ENCODE measurements around the gene PDE4B. TPM values are rescaled to one million over a fixed set of nuclear protein-coding genes. Genes with fewer than 3 reads are reported as not detected.

Gene PDE4B
- total RNA-seq, 1 donor from 2014 or later: 7.6 TPM

- no peaks in the 10 kb centered on the region for H3K79me2 ChIP-seq (ENCODE audit: insufficient read depth, low read length)
- no peak overlapping the region for H3K4me3 Mint-ChIP-seq (ENCODE audit: unreplicated experiment)
- no peaks in the 10 kb centered on the region for H4K20me1 ChIP-seq (ENCODE audit: insufficient read depth, low read length)
- no peak overlapping the region for H2AFZ ChIP-seq (ENCODE audit: low read depth, low read length)
- peaks cover 27% of the 10 kb centered on the region for H3K9me3 Mint-ChIP-seq (ENCODE audit: unreplicated experiment)
- DNase-seq (ENCODE audit: low read depth) (no peak), FAIRE-seq (no peak)
- no peaks in the 10 kb centered on the region for H3K27me3 Mint-ChIP-seq (ENCODE audit: low read depth, unreplicated experiment)
- H3K4me3 ChIP-seq (ENCODE audit: insufficient read depth, low read depth, low read length): no peak overlapping the region
- peak overlapping the region; percentile 12 for H3K27ac Mint-ChIP-seq (ENCODE audit: unreplicated experiment)
- H3K4me2 ChIP-seq (ENCODE audit: low read length): no peak overlapping the region
- H3K9ac ChIP-seq (ENCODE audit: low read length): no peak overlapping the region
- TF ChIP-seq CTCF (IDR thresholded peaks at IDR 0.05; ENCODE audit: insufficient read depth, low read depth, low read length) (no peak), EZH2 (IDR thresholded peaks at IDR 0.05; ENCODE audit: insufficient read depth, low read length) (no peak)
- H3K4me1 Mint-ChIP-seq (ENCODE audit: low read depth, unreplicated experiment): peaks cover 27% of the 10 kb centered on the region
- no peaks in the 10 kb centered on the region for H3K36me3 ChIP-seq (ENCODE audit: insufficient read depth, low read length)
- H3K4me1 ChIP-seq (ENCODE audit: insufficient read depth, low read length): no peaks in the 10 kb centered on the region
- no peaks in the 10 kb centered on the region for H3K36me3 Mint-ChIP-seq (ENCODE audit: low read depth, unreplicated experiment)
- H3K27me3 ChIP-seq (ENCODE audit: insufficient read depth, low read length): no peaks in the 10 kb centered on the region
- H3K9me3 ChIP-seq (ENCODE audit: insufficient read depth, low read depth, low read length): no peaks in the 10 kb centered on the region
- H3K27ac ChIP-seq (ENCODE audit: low read depth, low read length): no peak overlapping the region
These were observed 620.6 kb downstream of the PDE4B start for GRCh38 chr1:66413136-66413837.

- H4K20me1 ChIP-seq (ENCODE audit: insufficient read depth, low read length): no peaks in the 10 kb centered on the region
- H2AFZ ChIP-seq (ENCODE audit: low read depth, low read length): no peak overlapping the region
- H3K27me3 Mint-ChIP-seq (ENCODE audit: low read depth, unreplicated experiment): no peaks in the 10 kb centered on the region
- peaks cover 28% of the 10 kb centered on the region for H3K9me3 Mint-ChIP-seq (ENCODE audit: unreplicated experiment)
- no peak overlapping the region for H3K4me2 ChIP-seq (ENCODE audit: low read length)
- no peak overlapping the region for H3K4me3 ChIP-seq (ENCODE audit: insufficient read depth, low read depth, low read length)
- H3K4me1 ChIP-seq (ENCODE audit: insufficient read depth, low read length): no peaks in the 10 kb centered on the region
- no peak overlapping the region for H3K27ac Mint-ChIP-seq (ENCODE audit: unreplicated experiment)
- no peaks in the 10 kb centered on the region for H3K79me2 ChIP-seq (ENCODE audit: insufficient read depth, low read length)
- H3K27me3 ChIP-seq (ENCODE audit: insufficient read depth, low read length): no peaks in the 10 kb centered on the region
- peaks cover 3% of the 10 kb centered on the region for H3K9me3 ChIP-seq (ENCODE audit: insufficient read depth, low read depth, low read length)
- peak; percentile 43 for FAIRE-seq
- H3K4me1 Mint-ChIP-seq (ENCODE audit: low read depth, unreplicated experiment): peaks cover 27% of the 10 kb centered on the region
- no peak overlapping the region for H3K4me3 Mint-ChIP-seq (ENCODE audit: unreplicated experiment)
- H3K27ac ChIP-seq (ENCODE audit: low read depth, low read length): no peak overlapping the region
- H3K36me3 Mint-ChIP-seq (ENCODE audit: low read depth, unreplicated experiment): no peaks in the 10 kb centered on the region
- TF ChIP-seq EZH2 (IDR thresholded peaks at IDR 0.05; ENCODE audit: insufficient read depth, low read length) (no peak), CTCF (IDR thresholded peaks at IDR 0.05; ENCODE audit: insufficient read depth, low read depth, low read length) (no peak)
- DNase-seq (ENCODE audit: low read depth): no peak
- no peaks in the 10 kb centered on the region for H3K36me3 ChIP-seq (ENCODE audit: insufficient read depth, low read length)
- no peak overlapping the region for H3K9ac ChIP-seq (ENCODE audit: low read length)
These were observed 621.1 kb downstream of the PDE4B start for GRCh38 chr1:66413838-66414175.

- no peak overlapping the region for H2AFZ ChIP-seq (ENCODE audit: low read depth, low read length)
- H3K27me3 Mint-ChIP-seq (ENCODE audit: low read depth, unreplicated experiment): no peaks in the 10 kb centered on the region
- peaks cover 3% of the 10 kb centered on the region for H3K9me3 ChIP-seq (ENCODE audit: insufficient read depth, low read depth, low read length)
- no peaks in the 10 kb centered on the region for H3K27me3 ChIP-seq (ENCODE audit: insufficient read depth, low read length)
- H3K27ac Mint-ChIP-seq (ENCODE audit: unreplicated experiment): no peak overlapping the region
- H3K36me3 ChIP-seq (ENCODE audit: insufficient read depth, low read length): no peaks in the 10 kb centered on the region
- H3K9me3 Mint-ChIP-seq (ENCODE audit: unreplicated experiment): peaks cover 30% of the 10 kb centered on the region
- no peak overlapping the region for H3K27ac ChIP-seq (ENCODE audit: low read depth, low read length)
- H3K36me3 Mint-ChIP-seq (ENCODE audit: low read depth, unreplicated experiment): peaks cover 4% of the 10 kb centered on the region
- DNase-seq (ENCODE audit: low read depth): no peak
- TF ChIP-seq CTCF (IDR thresholded peaks at IDR 0.05; ENCODE audit: insufficient read depth, low read depth, low read length) (no peak), EZH2 (IDR thresholded peaks at IDR 0.05; ENCODE audit: insufficient read depth, low read length) (no peak)
- H3K4me1 Mint-ChIP-seq (ENCODE audit: low read depth, unreplicated experiment): peaks cover 27% of the 10 kb centered on the region
- no peaks in the 10 kb centered on the region for H3K4me1 ChIP-seq (ENCODE audit: insufficient read depth, low read length)
- no peaks in the 10 kb centered on the region for H3K79me2 ChIP-seq (ENCODE audit: insufficient read depth, low read length)
- H3K4me2 ChIP-seq (ENCODE audit: low read length): no peak overlapping the region
- no peak overlapping the region for H3K4me3 Mint-ChIP-seq (ENCODE audit: unreplicated experiment)
- no peak for FAIRE-seq
- H3K4me3 ChIP-seq (ENCODE audit: insufficient read depth, low read depth, low read length): no peak overlapping the region
- no peak overlapping the region for H3K9ac ChIP-seq (ENCODE audit: low read length)
- H4K20me1 ChIP-seq (ENCODE audit: insufficient read depth, low read length): no peaks in the 10 kb centered on the region
These were observed 622.6 kb downstream of the PDE4B start for GRCh38 chr1:66415281-66415680.
